HG02610 (cell line): ENCODE measurements around the gene NOM1.

Experiments used
- ATAC-seq: cut with Tn5 transposase; IDR thresholded peaks from one replicate; pipeline ENCODE4 v1.9.1; 2021; ENCODE audit warnings: mild to moderate bottlenecking, moderate library complexity; ENCODE audit not compliant: unreplicated experiment

NOM1 gene

DNA sequence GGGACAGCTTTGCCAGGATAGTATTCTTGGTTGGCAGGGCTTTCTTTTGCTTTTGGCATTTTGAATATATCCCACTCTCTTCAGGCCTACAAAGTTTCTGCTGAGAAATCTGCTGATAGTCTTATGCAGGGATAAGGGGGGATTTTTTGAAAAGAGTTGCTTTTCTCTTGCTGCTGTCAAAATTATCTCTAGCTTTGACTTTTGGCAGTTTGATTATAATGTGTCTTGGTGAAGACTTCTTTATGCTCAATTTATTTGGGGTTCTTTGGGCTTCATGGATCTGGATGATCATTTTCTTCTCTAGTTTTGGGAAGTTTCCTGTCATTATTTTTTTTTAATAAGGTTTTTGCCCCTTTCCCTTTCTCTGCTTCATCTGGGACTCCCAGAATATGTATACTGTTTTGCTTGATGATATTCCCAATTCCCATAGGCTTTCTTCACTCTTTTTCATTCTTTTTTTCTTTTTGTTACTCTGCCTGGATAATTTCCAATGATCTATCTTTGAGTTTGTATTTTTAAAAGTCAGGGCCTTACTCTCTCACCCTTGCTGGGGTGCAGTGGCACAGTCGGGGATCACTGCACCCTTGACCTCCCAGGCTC is 29.6 kb downstream of the NOM1 start:
- no peak for ATAC-seq

DNA sequence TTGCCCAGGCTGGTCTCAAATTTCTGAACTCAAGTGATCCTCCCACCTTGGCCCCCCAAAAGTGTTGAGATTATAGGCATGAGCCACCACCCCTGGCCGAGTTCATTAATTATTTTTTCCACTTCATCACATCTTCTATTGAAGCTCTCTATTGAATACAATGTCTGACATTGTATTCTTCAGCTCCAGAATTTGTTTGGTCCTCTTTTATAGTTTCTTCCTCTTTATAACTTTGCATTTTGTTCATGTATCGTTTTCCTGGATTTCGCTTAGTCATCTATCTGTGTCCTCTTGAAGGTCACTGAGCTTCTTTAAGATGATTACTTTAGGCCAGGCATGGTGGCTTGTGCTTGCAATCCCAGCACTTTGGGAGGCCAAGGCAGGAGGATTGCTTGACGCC is 30.2 kb downstream of the NOM1 start:
- no peak for ATAC-seq

GRCh38 chr7:156984174-156984891 is 34.8 kb downstream of the NOM1 start:
- ATAC-seq, result no peak

DNA sequence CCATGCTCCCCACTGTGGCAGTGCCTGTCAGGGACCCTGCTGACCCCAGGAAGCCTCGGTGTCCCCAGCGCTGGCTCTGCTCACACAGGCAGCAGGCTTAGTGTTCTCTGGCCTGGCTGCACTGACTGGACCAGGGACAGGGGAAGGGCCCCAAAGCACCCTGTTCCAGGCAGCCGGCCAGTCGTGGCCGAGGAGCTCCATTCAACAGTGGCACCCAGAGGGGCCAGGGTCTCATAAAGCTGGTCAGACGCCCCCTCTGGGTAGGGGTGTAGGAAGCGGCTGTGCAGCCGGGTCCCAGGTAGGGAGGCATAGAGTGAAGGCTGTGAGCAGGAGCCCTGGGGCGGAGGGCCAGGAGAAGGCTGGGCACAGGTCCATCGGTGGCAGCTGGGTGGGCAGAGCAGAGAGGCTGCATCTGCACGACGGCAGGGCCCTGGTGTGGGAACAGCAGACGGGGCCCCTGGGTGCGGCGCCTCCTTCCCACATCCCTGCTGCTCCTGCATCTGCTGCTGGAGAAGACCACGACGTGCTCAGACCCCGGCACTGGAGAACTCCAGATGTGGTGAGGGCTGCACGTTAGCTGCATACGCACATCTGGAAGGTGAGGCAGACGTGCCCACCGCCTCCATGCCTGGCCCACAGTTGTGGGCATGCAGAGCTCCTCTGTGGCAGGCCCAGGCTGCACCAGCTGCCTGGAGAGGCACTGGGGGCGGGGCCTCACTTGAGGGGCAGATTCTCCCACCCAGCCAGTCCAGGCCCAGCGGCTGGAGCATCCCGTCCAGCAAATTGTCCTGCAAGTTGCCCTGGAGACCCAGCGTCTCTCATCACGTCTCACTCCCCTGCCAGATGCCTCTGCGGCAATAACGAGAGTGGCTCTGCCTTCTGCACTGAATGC is 35.8 kb downstream of the NOM1 start:
- no peak for ATAC-seq

GRCh38 chr7:156986378-156986777 is 36.9 kb downstream of the NOM1 start:
- ATAC-seq, result no peak

DNA sequence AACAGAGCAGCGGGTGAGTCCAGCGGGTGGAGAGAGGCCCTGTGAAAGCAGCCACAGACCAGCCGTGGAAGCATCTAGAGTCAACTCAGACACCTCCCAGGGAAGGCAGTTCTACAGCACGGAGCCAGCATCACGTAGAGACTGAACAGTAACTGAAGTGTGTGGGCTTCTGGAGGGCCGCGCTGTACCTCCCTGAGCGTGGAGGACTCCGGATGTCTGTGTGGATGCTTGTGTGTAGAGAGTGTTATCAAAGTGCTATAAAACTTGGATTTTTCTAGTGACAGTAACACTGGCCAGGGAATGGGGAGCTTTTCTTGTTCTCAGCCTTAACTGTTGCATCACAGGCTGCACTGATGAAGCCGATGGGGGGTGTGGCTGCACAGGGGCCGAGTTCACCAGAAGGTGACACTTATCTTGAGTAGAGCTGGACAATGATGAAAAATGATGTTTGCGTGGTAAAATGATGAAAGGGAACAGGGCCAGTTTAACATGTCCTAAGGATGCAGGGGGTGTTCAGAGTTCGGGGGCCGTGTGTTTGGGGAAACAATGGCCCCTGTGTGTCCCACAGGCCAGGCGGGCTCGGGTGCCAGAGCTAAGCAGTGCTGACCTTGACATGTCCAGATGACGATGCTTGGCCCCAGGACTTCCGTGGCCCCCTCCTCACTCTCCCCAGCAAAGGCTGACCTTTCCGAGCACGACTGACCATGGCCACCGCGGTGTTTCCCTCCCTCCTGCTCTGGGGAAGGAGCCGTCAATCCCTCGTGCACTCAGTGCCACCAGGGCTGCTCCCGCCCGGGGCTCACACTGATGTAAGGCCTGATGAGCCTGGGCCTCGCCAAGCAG is 39.1 kb downstream of the NOM1 start:
- no peak for ATAC-seq

DNA sequence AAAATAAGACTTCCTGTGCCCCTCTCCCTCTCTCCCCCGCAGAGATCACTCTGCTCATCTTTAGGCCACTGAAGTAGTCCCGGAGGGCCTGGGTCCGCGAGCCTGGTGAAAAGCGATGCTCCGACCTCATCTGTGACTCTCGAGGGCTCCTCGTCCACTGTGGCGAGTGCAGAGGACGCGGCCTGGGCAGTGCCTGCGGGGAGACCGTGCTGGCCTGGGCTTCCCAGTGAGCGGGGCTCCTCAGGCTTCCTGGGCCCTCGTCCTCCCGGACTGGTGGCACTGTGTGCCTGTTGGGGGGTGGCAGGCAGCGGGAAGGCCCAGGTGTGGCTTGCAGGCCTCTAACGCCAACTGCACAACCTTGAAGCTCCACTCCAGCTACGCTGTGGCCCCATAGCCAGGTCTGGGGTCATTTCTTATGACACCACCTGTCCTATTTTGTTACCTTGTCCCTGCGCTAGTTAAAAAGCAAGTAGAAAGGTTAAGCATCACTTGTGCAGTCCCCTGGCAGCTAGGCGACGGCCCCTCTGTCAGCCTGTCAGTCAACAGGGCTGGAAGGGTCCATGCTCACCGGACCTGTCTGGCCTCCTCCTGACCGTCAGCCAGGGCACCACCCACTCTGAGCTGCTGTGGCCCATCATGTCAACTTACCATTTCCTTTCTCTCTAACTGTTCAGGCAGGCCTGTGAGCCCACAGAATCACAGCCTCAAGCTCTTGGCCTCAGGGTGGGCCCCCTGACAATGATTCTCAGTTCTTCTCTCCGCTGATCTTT is 40.4 kb downstream of the NOM1 start:
- no peak for ATAC-seq

- ATAC-seq, result no peak
Observed at GRCh38 chr7:156993021-156993924, 43.8 kb downstream of the NOM1 start.

DNA sequence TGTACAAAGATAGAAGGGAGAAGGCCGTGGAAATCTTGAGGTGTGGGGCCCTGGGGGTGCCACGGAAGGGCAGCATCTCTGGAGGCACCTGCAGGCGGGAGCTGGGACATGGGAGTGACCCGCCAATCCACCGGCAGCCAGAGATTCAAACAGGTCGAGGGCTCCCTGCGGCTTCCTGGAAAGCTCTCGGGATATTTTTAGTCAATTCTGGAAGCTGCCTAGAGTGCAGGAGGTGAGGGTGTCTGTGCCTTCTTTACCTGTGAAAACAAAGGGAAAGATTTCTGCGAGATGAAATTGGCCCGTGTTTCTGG is 44.4 kb downstream of the NOM1 start:
- ATAC-seq, result no peak

- ATAC-seq, result no peak
Observed at GRCh38 chr7:156994417-156994816, 44.9 kb downstream of the NOM1 start.

GRCh38 chr7:156998988-156999957 is 49.8 kb downstream of the NOM1 start:
- ATAC-seq, result no peak

- ATAC-seq, result no peak
Observed at GRCh38 chr7:156999958-157000726, 50.6 kb downstream of the NOM1 start.

GRCh38 chr7:157000741-157001653 is 51.5 kb downstream of the NOM1 start:
- no peak for ATAC-seq

DNA sequence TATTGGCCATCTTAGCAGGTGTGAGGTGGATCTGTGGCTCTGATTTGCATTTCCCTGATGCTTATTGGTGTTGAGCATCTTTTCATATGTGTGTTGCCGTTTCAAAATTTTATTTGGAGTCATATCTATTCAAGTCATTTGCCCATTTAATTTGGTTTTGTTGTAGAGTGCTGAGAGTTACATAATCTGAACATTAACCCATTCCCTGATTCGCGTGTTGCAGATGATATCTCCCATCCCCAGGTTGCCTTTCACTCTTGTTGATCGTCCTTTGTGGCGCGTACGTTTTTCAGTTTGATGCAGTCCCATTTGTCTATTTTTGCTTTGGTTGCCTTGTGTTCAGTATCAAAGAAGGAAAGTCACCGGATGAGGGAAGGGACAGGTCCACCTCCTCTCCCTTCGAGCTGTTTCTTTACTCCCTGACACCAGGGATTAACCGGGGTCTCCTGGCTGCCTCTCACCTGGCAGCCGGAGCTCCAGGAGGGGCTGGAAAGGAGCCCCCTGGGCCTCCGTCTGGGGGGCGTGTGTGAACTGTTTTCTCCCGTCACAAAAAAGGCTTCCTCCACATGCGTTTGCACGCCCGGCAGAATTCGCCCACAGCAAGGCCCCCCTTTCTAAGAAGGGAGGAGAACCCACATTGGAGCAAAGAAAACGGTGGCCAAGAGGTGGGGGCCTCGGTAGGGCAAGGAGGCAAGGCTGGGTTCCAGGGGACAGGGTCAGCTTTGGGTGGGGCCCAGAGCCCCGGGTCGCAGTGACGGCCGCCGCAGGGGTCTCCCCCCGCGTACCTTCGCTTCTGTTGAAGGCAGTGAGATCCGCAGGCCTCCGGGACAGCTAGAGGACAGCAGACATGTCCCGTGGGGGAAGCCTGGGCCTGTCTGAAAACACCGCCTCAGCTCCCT is 52.7 kb downstream of the NOM1 start:
- no peak for ATAC-seq

- ATAC-seq, result no peak
Observed at GRCh38 chr7:157002819-157003421, 53.4 kb downstream of the NOM1 start.
